HG03354 (cell line): ENCODE measurements around the gene AHI1.
"Not testable (repeated sequence)": the region's sequence is repeated elsewhere in the genome, so short reads cannot be mapped to it uniquely, and the experiment has no call there.

ENCODE experiments used
- ATAC-seq: cut with Tn5 transposase; IDR thresholded peaks from one replicate; pipeline ENCODE4 v1.9.1; 2021; ENCODE audit warnings: mild to moderate bottlenecking; ENCODE audit not compliant: unreplicated experiment, poor library complexity, severe bottlenecking

The AHI1 gene

DNA sequence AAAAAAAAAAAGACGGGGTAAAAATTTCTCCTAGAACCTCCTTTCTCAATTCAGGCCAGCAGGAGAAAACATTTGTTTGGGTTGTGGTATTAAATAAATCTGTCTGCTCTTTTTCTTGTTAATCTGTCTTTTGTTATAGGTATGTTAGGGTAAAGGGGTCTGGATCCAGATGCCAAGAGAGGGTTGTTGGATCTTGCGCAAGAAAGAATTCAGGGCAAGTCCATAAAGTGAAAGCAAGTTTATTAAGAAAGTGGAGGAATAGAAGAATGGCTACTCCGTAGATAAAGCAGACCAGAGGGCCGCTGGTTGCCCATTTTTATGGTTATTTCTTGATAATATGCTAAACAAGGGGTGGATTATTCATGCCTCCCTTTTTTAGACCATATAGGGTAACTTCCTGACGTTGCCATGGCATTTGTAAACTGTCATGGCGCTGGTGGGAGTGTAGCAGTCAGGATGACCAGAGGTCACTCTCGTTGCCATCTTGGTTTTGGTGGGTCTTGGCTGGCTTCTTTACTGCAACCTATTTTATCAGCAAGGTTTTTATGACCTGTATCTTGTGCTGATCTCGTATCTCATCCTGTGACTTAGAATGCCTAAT lies 251.0 kb downstream of the AHI1 start:
- not testable (repeated sequence) for ATAC-seq

DNA sequence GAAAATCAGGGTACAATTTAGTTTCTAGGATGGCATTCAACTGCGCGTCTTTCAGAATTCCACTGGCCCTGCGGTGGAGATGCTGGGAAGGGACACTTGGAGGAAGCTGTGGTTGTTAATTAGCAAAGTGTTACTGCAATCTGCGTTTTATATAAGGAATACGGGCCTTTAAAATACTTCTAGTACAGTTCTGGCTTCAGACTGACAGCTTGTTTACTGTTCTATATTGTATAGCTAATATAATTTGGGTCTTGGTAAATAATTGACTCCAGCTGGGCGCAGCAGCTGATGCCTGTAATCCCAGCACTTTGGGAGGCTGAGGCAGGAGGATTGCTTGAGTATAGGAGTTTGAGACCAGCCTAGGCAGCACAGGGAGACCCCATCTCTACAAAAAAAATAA lies 252.7 kb downstream of the AHI1 start:
- no peak for ATAC-seq

DNA sequence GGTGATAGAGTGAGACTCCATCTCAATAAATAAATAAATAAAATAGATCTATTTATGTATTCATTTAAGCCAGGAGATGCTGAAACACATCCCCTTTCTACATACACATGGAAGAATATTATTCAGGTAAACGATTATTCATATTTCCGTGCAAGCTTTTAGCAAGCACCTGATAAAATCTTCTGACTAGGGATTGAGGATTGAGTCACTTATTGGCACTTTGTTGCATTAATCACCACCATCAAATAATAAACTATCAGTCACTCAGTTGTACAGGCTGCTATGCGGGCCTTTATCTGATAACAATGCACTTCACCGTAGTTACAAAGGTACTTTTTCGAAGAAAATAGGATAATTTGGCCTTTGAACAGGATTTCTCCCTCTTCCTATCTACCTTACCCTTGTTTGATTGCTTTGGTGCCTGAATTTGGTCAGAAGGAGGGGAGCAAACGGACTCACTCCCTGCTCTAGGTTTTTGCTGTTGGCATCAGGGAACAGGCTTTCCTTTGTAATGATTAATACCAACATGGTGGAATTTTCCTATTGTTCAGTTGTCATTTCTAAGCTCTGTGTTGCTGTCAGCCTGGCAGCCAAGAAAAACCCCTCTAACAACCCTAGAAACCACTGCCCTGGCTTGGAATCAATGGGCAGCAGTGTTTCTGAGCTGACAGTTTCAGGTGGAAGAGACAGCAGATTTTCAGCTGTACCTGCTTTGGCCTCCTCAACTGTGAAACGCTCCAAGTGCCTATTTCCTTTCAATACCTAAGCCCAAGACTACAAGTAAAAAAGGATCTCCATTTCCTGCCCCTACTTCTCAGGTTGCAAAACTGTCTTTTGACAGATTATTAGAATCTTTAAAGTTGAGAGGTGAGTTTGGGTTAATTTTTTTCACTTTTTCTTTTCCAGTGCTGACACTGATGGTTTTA lies 253.4 kb downstream of the AHI1 start:
- no peak for ATAC-seq

DNA sequence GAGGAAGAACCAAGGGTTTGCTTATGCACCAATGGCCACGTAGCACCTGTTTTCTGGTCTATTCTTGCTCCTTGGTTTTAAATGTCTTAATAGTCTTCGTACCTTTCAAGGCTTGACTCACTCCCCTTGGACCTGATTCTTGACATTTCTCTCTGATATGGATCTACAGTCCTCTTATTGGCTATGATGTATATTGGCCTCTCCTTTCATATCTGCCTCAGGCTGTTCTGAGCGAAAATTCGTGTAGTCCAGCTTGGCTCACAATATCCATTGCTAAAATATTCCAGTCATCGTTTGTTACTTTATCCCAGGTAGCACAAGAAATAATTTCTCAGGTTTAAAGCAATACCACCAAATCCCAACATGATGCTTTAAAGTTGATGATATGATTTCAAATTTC lies 256.8 kb downstream of the AHI1 start:
- ATAC-seq: no peak

DNA sequence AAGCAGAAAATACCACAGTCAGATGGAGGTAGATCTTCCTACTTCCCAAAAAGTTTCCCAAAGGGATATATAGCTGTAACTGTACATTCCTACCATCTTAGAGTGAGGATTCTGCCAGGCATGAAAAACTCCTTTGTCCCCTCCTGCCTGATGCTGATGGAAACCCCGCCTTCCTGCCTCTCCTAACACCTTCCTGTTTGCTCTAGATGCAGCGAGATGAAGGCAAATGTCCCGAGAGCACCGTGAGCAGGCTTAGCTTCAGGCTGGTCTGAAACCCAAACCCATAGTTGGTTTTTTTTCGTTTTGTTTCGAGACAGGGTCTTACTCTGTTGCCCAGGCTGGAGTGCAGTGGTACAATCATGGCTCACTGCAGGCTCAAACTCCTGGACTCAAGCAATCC lies 260.8 kb downstream of the AHI1 start:
- ATAC-seq: no peak

DNA sequence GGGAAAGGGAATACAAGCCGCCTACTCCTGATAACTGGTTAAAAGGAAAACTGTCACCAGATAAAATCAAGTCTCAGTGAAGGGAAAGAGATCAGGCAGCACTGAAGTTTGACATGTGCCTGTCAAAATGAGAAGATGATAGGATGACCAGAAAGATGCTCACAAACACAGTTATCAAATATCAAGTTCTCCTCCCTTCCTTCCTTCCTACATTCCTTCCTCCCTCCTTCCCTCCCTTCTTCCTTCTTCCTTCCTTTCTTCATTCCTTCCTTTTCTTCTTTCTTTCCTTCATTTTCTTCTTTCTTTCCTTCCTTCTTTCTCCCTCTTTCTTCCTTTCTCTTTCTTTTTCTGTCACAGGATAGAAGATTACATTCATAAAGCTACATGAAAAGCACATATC lies 261.2 kb downstream of the AHI1 start:
- ATAC-seq: no peak

DNA sequence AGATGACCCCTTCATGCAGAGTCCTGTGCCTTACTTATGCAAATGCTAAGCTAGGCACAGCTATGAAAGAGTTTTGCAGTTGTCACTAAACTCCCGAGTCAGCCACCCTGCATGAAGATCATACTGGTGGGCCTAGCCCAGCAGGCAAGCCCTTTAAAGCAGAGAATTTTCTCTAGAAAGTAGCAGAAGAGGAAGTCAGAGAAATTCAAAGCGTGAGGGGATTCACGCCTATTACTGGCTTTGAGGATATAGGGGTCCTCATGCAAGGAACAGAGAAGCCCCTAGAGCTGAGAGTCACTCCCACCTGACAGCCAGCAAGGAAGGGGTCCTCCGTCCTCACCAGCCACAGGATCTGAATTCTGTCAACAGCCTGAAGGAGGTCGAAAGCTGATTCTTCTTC lies 261.8 kb downstream of the AHI1 start:
- no peak for ATAC-seq

DNA sequence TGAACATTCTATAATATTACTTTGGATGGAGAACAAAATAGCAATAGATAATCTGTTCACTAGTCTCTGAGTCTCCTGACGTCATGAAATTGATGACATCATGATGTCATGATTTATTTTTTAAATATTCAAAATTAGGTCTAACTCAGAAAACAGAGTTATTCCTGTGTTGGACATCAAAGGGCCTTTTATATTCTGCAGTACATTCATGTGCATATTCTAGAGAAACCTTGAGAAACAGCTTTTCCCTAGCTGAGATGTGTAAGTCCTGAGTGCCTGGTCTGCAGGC lies 263.1 kb downstream of the AHI1 start:
- ATAC-seq: no peak

DNA sequence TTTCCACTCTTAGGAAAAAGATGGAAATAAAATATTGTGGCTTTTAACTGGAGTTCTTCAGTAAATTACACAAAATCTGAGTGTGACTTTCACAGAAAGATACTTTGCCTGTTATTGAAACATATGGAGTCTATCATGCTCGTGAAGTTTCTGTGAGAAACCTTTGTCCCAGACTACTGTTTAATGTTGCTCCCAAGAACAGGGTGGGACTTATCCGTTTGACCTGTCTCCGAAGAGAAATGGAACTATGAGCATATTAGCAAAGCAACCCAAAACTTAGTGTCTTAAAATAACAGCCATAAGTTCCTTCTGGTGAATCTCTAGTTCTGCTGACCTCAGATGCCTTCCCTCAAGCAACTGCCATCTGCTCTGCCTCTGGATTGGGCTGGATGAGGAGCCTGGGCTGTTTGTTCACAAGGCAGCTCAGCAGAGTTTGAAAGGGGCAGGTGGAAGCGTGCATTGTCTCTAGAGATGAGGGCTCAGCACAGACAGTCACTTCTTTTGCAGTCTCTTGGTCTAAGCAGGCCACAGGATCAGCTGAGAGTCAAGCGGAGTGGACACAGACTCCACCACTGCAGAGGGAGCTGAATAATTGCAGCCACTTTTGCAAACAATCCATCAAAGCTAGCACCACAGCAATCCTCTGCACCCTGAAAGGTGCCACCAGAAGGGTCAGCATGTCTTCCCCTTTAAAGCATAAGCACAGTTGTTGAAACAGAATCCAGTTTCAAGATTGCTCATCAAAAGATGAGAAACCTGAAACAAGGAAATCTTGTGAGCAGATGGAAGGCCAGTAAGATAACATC lies 263.7 kb downstream of the AHI1 start:
- ATAC-seq: peak; percentile 62
